ENCODE data around the gene BTG3.

The BTG3 gene

GRCh38 chr21:17585875-17586450 lies 26.7 kb downstream of the BTG3 start:
- peak; percentile 48 for DNase-seq

DNA sequence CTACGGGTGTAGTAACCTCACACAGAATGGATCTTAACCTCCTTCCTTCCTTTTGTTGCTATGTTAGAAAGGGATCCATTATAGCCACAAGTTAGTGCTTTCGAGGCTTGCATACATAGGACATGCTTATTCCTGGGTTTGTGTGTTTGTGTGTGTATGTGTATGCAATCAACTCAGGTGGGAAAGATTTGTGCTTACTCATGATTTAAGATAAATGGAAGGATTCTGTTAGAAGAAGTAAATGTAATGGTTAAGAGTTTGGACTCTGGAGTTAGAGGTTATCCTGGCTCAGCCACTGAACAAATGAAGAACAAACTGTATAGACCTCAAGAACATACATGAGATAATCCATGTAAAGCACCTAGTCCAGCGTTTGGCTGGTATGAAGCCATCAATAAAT lies 28.8 kb downstream of the BTG3 start:
- DNase-seq = no peak

DNA sequence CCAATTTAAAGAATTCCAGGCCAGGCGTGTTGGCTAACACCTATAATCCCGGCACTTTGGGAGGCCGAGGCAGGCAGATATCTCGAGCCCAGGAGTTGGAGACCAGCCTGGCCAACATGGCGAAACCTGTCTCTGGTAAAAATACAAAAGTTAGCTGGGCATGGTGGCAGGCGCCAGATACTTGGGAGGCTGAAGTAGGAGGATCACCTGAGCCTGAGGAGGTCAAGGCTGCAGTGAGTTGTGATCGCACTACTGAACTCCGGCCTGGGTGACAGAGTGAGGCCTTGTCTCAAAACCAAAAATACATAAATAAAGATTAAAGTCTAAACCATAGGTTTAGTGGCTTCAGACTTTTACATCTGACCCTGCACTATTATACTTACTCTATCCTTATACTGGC lies 32.4 kb downstream of the BTG3 start:
- DNase-seq = no peak

DNA sequence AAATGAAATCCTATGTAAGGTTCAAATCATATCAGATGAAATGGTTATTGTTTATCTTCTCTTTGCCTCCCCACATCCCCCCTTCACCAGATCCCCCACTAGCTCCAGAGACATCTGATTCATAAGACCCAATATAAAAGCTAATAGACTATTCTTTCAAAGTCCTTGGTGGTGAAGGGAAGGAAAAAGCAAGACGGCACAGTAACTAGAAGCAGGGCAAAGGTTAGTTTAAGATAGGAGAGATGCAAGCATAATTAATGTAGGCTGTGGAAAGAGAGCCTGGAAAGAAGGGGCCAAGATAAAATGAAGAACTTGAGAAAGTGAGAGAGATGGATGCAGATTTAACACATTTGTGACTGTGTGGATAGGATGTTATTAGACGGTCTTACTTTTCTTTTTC lies 33.8 kb downstream of the BTG3 start:
- DNase-seq = no peak

GRCh38 chr21:17578162-17578561 lies 34.5 kb downstream of the BTG3 start:
- no peak for DNase-seq

DNA sequence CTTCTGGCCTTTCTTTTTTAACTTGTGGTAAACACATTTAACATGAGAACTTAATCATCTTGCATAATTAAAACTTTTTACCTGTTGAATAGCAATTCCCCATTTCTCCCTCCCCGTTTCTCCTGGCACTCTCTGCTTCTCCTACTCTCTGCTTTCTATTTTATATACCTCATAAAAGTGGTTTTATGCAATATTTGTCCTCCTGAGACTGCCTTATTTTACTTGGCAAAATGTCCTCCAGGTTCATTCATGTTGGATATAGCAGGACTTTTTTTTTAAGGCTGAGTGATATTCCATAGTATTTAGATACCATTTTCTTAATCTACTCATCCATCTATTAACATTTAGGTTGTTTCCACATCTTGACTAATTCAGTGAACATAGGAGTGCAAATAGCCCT lies 35.0 kb downstream of the BTG3 start:
- DNase-seq = no peak

DNA sequence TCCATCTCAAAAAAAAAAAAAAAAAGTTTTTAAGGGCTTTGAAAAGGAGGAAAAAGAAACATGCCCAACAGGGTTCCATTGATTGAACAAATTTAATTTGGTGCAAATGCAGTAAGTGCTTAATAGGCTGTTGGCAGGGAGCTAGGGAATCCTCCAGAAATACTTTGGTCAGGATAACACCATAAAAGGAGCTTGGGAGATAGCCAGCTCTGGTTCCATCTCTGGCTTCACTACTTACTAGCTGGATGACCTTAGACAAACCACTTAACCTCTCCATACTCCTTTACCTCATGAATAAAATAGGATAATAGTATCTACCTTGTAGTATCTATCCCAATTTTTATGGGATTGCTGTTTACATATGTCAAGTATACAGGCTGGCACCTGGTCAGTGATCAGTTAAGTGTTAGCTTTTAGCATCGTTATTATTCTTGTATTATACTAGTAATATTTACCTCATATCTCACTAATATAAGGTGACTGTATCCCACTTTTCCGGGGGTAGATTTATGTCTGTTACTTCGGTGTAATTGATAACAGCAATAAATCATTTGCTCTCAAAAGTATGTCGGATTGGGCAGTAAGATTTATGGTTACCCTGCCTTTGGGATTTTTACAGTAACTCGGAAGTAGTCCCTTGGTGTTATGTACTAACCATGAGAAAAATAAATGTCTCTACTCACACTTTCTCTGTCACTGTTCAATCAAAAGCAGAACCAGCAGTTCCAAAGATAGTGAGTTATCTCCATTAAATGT lies 36.4 kb downstream of the BTG3 start:
- DNase-seq = no peak

GRCh38 chr21:17575076-17575475 lies 37.6 kb downstream of the BTG3 start:
- DNase-seq = no peak

DNA sequence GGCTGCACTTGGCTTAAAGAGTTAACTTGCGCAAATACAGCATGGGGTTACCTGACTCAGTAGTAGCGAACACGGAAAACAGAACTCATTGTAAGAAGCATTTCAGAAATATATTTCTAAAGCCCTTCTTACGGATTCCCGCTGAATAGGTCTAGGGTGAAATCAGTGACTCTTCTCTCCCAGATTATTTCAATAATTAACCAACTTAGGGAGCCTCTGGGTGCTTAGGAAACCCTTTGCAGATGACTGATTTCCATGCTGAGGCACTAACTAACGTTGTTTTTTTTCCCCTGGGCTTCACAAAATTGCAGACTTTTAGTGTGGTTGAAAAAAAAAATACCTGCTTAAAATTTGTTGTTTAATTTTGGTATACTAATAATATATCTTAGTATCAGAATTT lies 40.3 kb downstream of the BTG3 start:
- DNase-seq = no peak

DNA sequence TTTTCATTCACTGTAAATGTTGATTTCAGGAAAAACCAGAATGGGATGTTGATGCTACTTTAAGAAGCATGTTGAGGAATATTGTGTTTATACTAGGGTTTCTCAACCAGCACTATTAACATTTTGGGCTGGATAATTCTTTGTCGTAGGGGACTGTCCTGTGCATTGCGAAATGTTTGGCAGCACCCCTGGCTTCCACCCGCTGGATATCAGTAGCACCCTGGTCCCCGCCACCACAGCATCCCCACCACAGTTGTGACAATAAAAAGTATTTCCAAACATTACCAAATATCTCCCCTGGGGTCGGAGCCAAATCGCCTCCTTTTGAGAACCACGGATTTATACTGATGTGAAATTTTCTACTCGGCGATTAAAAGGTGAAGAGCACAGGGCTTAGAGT lies 41.9 kb downstream of the BTG3 start:
- no peak for DNase-seq

- no peak for DNase-seq
Measured at GRCh38 chr21:17560377-17561025, 52.2 kb downstream of the BTG3 start.

DNA sequence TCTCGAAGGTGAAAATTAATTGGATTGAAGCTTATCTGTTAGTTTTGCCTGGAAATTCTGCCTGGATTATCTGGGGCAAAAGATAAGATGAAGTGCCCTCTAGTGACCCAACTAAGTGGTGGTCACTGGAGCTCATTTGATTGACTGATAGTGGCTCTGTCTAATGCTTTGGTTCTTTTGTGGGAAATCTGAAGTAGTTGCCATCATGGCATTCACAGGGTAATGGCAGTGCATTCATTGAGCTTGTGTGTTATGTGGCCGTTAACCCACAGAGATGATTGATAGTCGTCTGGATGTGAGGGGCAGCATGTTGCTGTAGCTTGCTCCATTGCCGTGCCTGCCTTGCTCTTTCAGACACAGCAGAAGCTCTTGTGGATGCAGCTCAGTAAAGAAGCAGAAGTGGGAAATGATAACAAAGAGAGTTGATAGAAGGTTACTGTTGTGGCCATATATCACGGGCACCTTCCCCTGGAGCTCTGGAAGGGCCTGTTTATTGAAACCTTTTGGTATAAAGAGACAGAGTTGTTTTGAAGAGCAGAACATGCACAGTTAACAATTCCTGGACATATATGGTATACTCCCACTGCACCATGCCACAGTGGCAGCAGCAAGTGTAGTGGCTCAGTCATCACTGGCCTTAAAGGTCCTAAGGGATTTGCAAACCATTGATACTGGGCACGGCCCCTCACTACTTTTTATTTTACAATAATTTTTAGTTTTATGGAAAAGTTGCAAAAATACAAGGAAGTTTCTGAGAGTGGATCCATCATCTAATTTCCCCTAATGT lies 57.8 kb downstream of the BTG3 start:
- DNase-seq = peak; percentile 6

DNA sequence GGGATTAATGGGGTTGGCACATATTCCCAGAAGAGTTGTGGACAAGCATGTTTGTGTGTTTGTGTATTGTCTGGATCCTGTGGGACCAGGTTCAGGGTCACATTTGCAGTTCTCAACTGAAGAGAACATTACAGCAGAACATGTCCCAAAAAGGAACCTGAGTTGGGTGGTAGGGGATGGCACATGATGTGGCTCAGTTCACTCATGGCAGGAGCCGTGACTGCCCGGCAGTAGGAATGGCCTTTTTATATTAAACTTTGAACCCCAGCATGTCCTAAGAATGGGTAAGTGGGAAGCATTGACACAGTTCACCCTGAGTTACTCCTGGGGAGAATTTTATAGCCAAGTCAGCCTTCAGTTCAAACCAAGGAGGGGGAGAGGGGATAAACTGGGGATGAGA lies 58.6 kb downstream of the BTG3 start:
- no peak for DNase-seq

DNA sequence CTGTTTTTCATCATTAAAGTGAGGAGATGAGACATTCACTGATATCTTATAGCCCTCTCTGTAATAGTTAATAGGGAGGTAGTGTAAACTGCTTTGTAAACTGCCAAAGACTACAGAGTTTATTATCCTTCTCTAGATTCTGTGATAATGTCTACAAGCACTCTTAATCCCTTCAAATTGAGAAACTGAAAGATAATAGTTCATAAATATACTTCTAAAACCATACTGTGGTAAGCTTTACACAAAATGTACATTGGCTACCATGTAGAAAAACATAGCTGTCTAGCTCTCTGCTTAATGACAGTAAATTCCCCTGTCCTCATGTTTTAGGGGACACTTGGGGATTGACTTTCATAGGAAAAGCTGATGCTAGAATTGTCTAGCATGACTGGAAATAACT lies 60.3 kb downstream of the BTG3 start:
- no peak for DNase-seq

DNA sequence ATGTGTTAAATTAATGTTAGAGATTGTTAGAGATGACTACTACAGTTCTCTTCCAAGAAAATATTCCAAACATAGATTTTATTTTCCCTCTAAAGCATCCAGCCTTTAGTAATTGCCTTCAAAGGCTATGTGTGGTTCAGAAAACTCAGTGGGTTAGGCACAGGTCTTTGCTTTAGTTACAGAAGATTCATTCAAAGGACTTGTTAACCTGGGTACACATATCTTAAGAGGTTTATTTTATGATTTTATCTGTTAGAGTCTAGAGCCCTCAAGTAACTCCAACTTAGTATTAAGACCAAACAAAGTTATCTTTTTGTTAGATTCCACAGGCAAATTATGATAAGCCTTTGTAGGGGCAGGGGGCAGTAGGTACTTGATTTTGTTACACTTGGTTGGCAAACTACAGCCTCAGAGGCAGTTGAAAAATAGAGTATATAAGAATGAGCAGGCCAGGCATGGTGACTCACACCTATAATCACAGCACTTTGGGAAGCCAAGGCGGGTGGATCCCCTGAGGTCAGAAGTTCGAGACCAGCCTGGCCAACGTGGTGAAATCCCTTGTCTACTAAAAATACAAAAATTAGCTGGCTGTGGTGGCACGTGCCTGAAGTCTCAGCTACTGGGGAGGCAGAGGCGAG lies 61.9 kb downstream of the BTG3 start:
- no peak for DNase-seq

DNA sequence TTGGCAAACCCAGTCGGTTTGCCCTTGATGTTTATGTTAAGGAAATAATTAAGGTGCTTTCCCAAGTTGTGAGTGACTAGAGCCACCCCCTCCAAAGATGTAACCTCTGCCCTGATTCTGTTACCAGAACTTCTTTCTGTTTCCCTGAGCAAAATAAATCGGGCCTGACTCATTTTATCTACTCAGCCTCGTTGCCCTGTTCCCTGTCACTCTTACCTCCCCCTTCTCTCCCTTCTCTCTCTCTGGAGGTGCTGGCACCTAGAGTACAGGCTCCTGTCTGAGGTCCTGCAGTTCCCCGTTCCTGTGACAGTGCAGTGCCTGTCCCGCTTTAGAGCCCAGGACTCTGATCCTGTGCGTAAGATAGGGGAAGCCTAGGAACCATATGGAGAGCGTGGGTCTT lies 64.4 kb downstream of the BTG3 start:
- DNase-seq = no peak

- DNase-seq = no peak
Measured at GRCh38 chr21:17545007-17545406, 67.7 kb downstream of the BTG3 start.
